ENCODE measurements around the gene PIK3C2G. TPM values are rescaled to one million over a fixed set of nuclear protein-coding genes. Genes with fewer than 3 reads are reported as not detected.

The PIK3C2G gene
- polyA plus RNA-seq, 2 of the 4 experiments (the other 2 are of a cell fraction): 0.01 TPM; not detected in 1

DNA sequence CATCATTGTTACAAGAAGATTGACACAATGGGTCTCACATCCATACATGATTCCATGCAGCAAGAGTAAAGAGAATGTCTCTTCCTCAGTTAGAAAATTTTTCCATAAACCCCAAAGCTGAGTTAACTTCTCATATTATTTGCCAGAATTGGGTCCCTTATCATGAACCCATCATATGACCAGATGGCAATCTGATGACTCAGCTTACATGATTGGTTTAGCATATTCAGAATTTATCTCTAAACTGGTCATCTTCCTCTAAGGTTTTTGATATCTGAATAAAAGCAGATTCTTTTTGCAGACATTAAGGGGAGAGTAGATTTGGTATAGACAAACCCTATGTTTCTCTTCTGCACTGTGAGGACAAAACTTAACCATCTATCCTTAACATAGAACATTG is 174.9 kb downstream of the PIK3C2G start:
- POLR2A ChIA-PET: no interaction called here
- DNase-seq (ENCODE audit: low read depth in 1 of 2, low spot score in 1 of 2): no peak
- CTCF ChIA-PET: no interaction called here
- no peak for ATAC-seq
- TF ChIP-seq MAFK (IDR thresholded peaks at IDR 0.05; ENCODE audit: partially characterized antibody) (peak; percentile 53), PBX3 (IDR thresholded peaks at IDR 0.05) (no peak)
- H3K4me2 ChIP-seq: no peak overlapping the region
- H3K4me3 ChIP-seq: no peak overlapping the region
- H3K4me1 ChIP-seq: no peaks in the 10 kb centered on the region
- peak; percentile 28 for FAIRE-seq
- no peaks in the 10 kb centered on the region for H3K9me3 ChIP-seq
- no peak overlapping the region for H3K27ac ChIP-seq

DNA sequence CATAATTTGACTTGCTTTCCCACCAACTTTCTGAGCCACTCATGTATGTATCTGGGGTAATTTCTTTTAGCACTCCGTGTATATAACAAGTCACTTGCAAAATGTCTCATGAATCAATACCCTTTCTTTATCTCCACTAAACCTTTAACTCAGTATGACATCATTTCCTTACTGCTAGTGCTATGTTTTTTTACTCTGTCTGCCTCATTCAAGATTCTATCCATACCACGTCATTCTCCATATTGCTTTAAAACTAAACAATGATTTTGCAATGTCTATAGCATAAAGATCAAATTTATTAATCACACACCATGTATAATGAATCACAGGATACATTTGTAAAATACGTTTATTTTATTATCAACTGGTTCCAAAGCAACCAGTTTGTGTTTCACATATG is 178.2 kb downstream of the PIK3C2G start:
- WGBS (ENCODE audit: missing lambda C conversion rate): 17% methylated on average over 3 of the region's 3 CpGs
- DNase-seq (ENCODE audit: low read depth in 1 of 2, low spot score in 1 of 2) (no peak), FAIRE-seq (peak; percentile 39), ATAC-seq (no peak)
- no peaks in the 10 kb centered on the region for H3K9me3 ChIP-seq
- H3K4me2 ChIP-seq: no peak overlapping the region
- no peaks in the 10 kb centered on the region for H3K4me1 ChIP-seq
- POLR2A ChIA-PET: no interaction called here
- no peak overlapping the region for H3K4me3 ChIP-seq
- CTCF ChIA-PET: no interaction called here
- H3K27ac ChIP-seq: no peak overlapping the region
- no peak for TF ChIP-seq CEBPB (IDR thresholded peaks at IDR 0.05)
- no peak for TF ChIP-seq CBX2 (IDR thresholded peaks at IDR 0.05; ENCODE audit: borderline replicate concordance, low read depth)
- no peak for TF ChIP-seq EHMT2 (IDR thresholded peaks at IDR 0.05; ENCODE audit: low read depth)
- no peak for TF ChIP-seq HDAC2 (IDR thresholded peaks at IDR 0.05)
- no peak for TF ChIP-seq HOXA7 (CRISPR knock-in tag; IDR thresholded peaks at IDR 0.05)
- TF ChIP-seq FOSL2 (IDR thresholded peaks at IDR 0.05): no peak
- no peak for TF ChIP-seq FOSL2 (CRISPR knock-in tag; IDR thresholded peaks at IDR 0.05)
- TF ChIP-seq RAD21 (conservative IDR thresholded peaks at IDR 0.05 in 1 of 2, IDR thresholded peaks at IDR 0.05 in 1 of 2): no peak
- TF ChIP-seq RARB (CRISPR knock-in tag; IDR thresholded peaks at IDR 0.05): no peak
- no peak for TF ChIP-seq MYC (IDR thresholded peaks at IDR 0.05; ENCODE audit: borderline replicate concordance, low read length)
- TF ChIP-seq, protein P1, sequence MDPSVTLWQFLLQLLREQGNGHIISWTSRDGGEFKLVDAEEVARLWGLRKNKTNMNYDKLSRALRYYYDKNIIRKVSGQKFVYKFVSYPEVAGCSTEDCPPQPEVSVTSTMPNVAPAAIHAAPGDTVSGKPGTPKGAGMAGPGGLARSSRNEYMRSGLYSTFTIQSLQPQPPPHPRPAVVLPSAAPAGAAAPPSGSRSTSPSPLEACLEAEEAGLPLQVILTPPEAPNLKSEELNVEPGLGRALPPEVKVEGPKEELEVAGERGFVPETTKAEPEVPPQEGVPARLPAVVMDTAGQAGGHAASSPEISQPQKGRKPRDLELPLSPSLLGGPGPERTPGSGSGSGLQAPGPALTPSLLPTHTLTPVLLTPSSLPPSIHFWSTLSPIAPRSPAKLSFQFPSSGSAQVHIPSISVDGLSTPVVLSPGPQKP (IDR thresholded peaks at IDR 0.05; ENCODE audit: low read depth, low read length): no peak
- TF ChIP-seq HEYL (CRISPR knock-in tag; IDR thresholded peaks at IDR 0.05): no peak
- TF ChIP-seq PHF8 (IDR thresholded peaks at IDR 0.05; ENCODE audit: borderline replicate concordance, low read depth): no peak
- TF ChIP-seq KDM1A (IDR thresholded peaks at IDR 0.05; ENCODE audit: low read depth): no peak
- no peak for TF ChIP-seq CHD2 (IDR thresholded peaks at IDR 0.05; ENCODE audit: low read length, partially characterized antibody)
- TF ChIP-seq HOXB5 (CRISPR knock-in tag; IDR thresholded peaks at IDR 0.05): no peak
- no peak for TF ChIP-seq RFX5 (IDR thresholded peaks at IDR 0.05)
- TF ChIP-seq, protein P2, sequence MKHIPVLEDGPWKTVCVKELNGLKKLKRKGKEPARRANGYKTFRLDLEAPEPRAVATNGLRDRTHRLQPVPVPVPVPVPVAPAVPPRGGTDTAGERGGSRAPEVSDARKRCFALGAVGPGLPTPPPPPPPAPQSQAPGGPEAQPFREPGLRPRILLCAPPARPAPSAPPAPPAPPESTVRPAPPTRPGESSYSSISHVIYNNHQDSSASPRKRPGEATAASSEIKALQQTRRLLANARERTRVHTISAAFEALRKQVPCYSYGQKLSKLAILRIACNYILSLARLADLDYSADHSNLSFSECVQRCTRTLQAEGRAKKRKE (CRISPR knock-in tag; IDR thresholded peaks at IDR 0.05; ENCODE audit: low read depth): no peak
- no peak for TF ChIP-seq ZFP36 (IDR thresholded peaks at IDR 0.05; ENCODE audit: borderline replicate concordance, partially characterized antibody)

- ChIA-PET CTCF (no interaction called here), POLR2A (no interaction called here)
- DNase-seq (ENCODE audit: low read depth in 1 of 2, low spot score in 1 of 2): no peak
- no peak overlapping the region for H3K4me3 ChIP-seq
- no peaks in the 10 kb centered on the region for H3K4me1 ChIP-seq
- H3K9me3 ChIP-seq: no peaks in the 10 kb centered on the region
- H3K4me2 ChIP-seq: no peak overlapping the region
- ATAC-seq: no peak
- 32% methylated on average over 5 of the region's 5 CpGs for WGBS (ENCODE audit: missing lambda C conversion rate)
- no peak overlapping the region for H3K27ac ChIP-seq
- no peak for FAIRE-seq
- TF ChIP-seq RCOR1 (IDR thresholded peaks at IDR 0.05; ENCODE audit: low read depth, low read length) (no peak), SMC3 (IDR thresholded peaks at IDR 0.05) (no peak), KDM5A (IDR thresholded peaks at IDR 0.05) (no peak), CEBPB (IDR thresholded peaks at IDR 0.05) (no peak), EHF (CRISPR knock-in tag; IDR thresholded peaks at IDR 0.05) (no peak), TP53 (CRISPR knock-in tag; IDR thresholded peaks at IDR 0.05) (no peak), ZC3H11A (IDR thresholded peaks at IDR 0.05) (no peak), EHMT2 (IDR thresholded peaks at IDR 0.05; ENCODE audit: low read depth) (no peak), RAD21 (conservative IDR thresholded peaks at IDR 0.05 in 1 of 2, IDR thresholded peaks at IDR 0.05 in 1 of 2) (no peak)
- TF ChIP-seq, protein P1 (IDR thresholded peaks at IDR 0.05; ENCODE audit: low read depth, low read length): no peak
- TF ChIP-seq, protein P3, sequence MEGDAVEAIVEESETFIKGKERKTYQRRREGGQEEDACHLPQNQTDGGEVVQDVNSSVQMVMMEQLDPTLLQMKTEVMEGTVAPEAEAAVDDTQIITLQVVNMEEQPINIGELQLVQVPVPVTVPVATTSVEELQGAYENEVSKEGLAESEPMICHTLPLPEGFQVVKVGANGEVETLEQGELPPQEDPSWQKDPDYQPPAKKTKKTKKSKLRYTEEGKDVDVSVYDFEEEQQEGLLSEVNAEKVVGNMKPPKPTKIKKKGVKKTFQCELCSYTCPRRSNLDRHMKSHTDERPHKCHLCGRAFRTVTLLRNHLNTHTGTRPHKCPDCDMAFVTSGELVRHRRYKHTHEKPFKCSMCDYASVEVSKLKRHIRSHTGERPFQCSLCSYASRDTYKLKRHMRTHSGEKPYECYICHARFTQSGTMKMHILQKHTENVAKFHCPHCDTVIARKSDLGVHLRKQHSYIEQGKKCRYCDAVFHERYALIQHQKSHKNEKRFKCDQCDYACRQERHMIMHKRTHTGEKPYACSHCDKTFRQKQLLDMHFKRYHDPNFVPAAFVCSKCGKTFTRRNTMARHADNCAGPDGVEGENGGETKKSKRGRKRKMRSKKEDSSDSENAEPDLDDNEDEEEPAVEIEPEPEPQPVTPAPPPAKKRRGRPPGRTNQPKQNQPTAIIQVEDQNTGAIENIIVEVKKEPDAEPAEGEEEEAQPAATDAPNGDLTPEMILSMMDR (IDR thresholded peaks at IDR 0.05): no peak
These were observed 182.6 kb downstream of the PIK3C2G start for GRCh38 chr12:18443768-18444437.
